Hepatocyte (in vitro differentiated cells): Measurements from ENCODE around the gene PACRG. TPM values are rescaled to one million over a fixed set of nuclear protein-coding genes. Genes with fewer than 3 reads are reported as not detected.
A peak's percentile ranks its signal among the peaks of the same experiment; 100 is the strongest.

Source experiments
- DNase-seq: peaks from one replicate; pipeline ENCODE4 v3.0.0-alpha.2; 2016; ENCODE audit warnings: low spot score
- H2AFZ ChIP-seq: fragments of 200-600 bp; sonication (generic); 2 replicates; pipeline ENCODE4 v1.6.0; 2016; ENCODE audit warnings: antibody characterized with exemption, mild to moderate bottlenecking
- H3K27ac ChIP-seq: fragments of 200-600 bp; sonication (generic); 2 replicates; pipeline ENCODE4 v1.5.1; 2016; ENCODE audit warnings: mild to moderate bottlenecking
- H3K27me3 ChIP-seq: fragments of 200-600 bp; sonication (generic); 2 replicates; pipeline ENCODE4 v1.6.1; 2016
- H3K36me3 ChIP-seq: fragments of 200-600 bp; sonication (generic); replicated peaks from 2 replicates; pipeline ENCODE4 v1.5.1; 2016; ENCODE audit warnings: low read depth; ENCODE audit not compliant: insufficient read depth
- H3K4me1 ChIP-seq: fragments of 200-600 bp; sonication (generic); 2 replicates; pipeline ENCODE4 v1.5.1; 2016; ENCODE audit warnings: mild to moderate bottlenecking, moderate library complexity; ENCODE audit not compliant: insufficient read depth
- H3K4me2 ChIP-seq: fragments of 200-600 bp; sonication (generic); 2 replicates; pipeline ENCODE4 v1.6.0; 2016
- H3K4me3 ChIP-seq: fragments of 200-600 bp; sonication (generic); 2 replicates; pipeline ENCODE4 v1.5.1; 2016; ENCODE audit warnings: mild to moderate bottlenecking
- H3K79me2 ChIP-seq: fragments of 200-600 bp; sonication (generic); 2 replicates; pipeline ENCODE4 v1.6.0; 2017; ENCODE audit warnings: mild to moderate bottlenecking
- H3K9me2 ChIP-seq: fragments of 200-600 bp; sonication (generic); replicated peaks from 2 replicates; pipeline ENCODE4 v1.6.0; 2017; ENCODE audit warnings: mild to moderate bottlenecking; ENCODE audit not compliant: insufficient read depth
- H3K9me3 ChIP-seq: fragments of 200-600 bp; sonication (generic); 2 replicates; pipeline ENCODE4 v1.5.1; 2016; ENCODE audit warnings: low read depth, mild to moderate bottlenecking
- H4K20me1 ChIP-seq: fragments of 200-600 bp; sonication (generic); 2 replicates; pipeline ENCODE4 v1.6.0; 2016; ENCODE audit warnings: mild to moderate bottlenecking; ENCODE audit not compliant: insufficient read depth, poor library complexity, severe bottlenecking
- CTCF ChIP-seq: fragments of 200-600 bp; sonication (generic); IDR thresholded peaks from 2 replicates; pipeline ENCODE4 v1.5.1; 2016; ENCODE audit warnings: antibody characterized with exemption, mild to moderate bottlenecking; ENCODE audit not compliant: poor library complexity
- EZH2 ChIP-seq: fragments of 200-600 bp; sonication (generic); IDR thresholded peaks from 2 replicates; pipeline ENCODE4 v1.6.1; 2016; ENCODE audit warnings: antibody characterized with exemption, mild to moderate bottlenecking, borderline replicate concordance
- EZH2phosphoT487 ChIP-seq: fragments of 200-600 bp; sonication (generic); IDR thresholded peaks from one replicate; pipeline ENCODE4 v1.6.1; 2018; ENCODE audit warnings: antibody characterized with exemption, mild to moderate bottlenecking, low read depth, moderate library complexity; ENCODE audit not compliant: unreplicated experiment, severe bottlenecking
- WGBS: methylation state at CpG from one replicate; pipeline ENCODE4 v1.1.6; 2016; ENCODE audit warnings: low lambda C conversion rate; ENCODE audit errors: missing lambda C conversion rate; 5-methylcytosine and 5-hydroxymethylcytosine counted together
- polyA plus RNA-seq: library from polyadenylated mRNA; unstranded; fragments of >200 nt; fragmentation: Nextera tagmentation; extraction: Ambion mirVana; gene quantifications from 2 replicates; pipeline ENCODE4 v1.2.1, GENCODE V29; 2016
- total RNA-seq: library from RNA; depleted of rRNA; stranded (reverse); fragments of >200 nt; gene quantifications from 2 replicates; pipeline ENCODE4 v1.2.3, GENCODE V29; 2014

PACRG gene
- total and polyA plus RNA-seq, 2 experiments from 2014 or later = 0.91 to 2.6 TPM

- Histone ChIP-seq H3K36me3 (no peaks in the 10 kb centered on the region), H3K9me3 (no peaks in the 10 kb centered on the region), H3K4me2 (no peak overlapping the region), H3K27me3 (no peaks in the 10 kb centered on the region), H3K79me2 (no peaks in the 10 kb centered on the region), H3K4me1 (peaks cover 14% of the 10 kb centered on the region), H3K4me3 (no peak overlapping the region), H3K27ac (no peak overlapping the region), H2AFZ (no peak overlapping the region), H3K9me2 (no peaks in the 10 kb centered on the region), H4K20me1 (no peaks in the 10 kb centered on the region)
- no peak for DNase-seq
- TF ChIP-seq CTCF (peak; percentile 2), EZH2 (no peak), EZH2phosphoT487 (no peak)
- 71% methylated on average over 9 of the region's 9 CpGs for WGBS
Observed at GRCh38 chr6:162852840-162853577, 125.2 kb downstream of the PACRG start.

- no peak for DNase-seq
- H3K9me3 ChIP-seq = no peaks in the 10 kb centered on the region
- H2AFZ ChIP-seq = no peak overlapping the region
- H3K27ac ChIP-seq = no peak overlapping the region
- no peaks in the 10 kb centered on the region for H3K79me2 ChIP-seq
- no peaks in the 10 kb centered on the region for H4K20me1 ChIP-seq
- 96% methylated on average over 1 of the region's 1 CpG for WGBS
- H3K4me3 ChIP-seq = no peak overlapping the region
- TF ChIP-seq CTCF (no peak), EZH2phosphoT487 (no peak), EZH2 (no peak)
- H3K9me2 ChIP-seq = no peaks in the 10 kb centered on the region
- H3K36me3 ChIP-seq = no peaks in the 10 kb centered on the region
- H3K4me1 ChIP-seq = peaks cover 14% of the 10 kb centered on the region
- no peaks in the 10 kb centered on the region for H3K27me3 ChIP-seq
- H3K4me2 ChIP-seq = no peak overlapping the region
Observed at GRCh38 chr6:162854228-162854627, 126.5 kb downstream of the PACRG start.

- no peak overlapping the region for H2AFZ ChIP-seq
- WGBS = 91% methylated on average over 20 of the region's 20 CpGs
Observed at GRCh38 chr6:162854734-162855191, 127.0 kb downstream of the PACRG start.

More at GRCh38 chr6:162854734-162855191, 127.0 kb downstream of the PACRG start:
- Histone ChIP-seq H3K4me2 (no peak overlapping the region), H3K4me1 (peaks cover 14% of the 10 kb centered on the region), H3K79me2 (no peaks in the 10 kb centered on the region), H3K27ac (no peak overlapping the region), H3K9me3 (no peaks in the 10 kb centered on the region), H3K36me3 (no peaks in the 10 kb centered on the region), H3K9me2 (no peaks in the 10 kb centered on the region), H3K27me3 (no peaks in the 10 kb centered on the region), H3K4me3 (no peak overlapping the region), H4K20me1 (no peaks in the 10 kb centered on the region)
- TF ChIP-seq EZH2phosphoT487 (no peak), CTCF (no peak), EZH2 (no peak)
- no peak for DNase-seq
